Stomach (tissue), 9 donors: ENCODE measurements around the gene ANTXR1. TPM values are rescaled to one million over a fixed set of nuclear protein-coding genes. Genes with fewer than 3 reads are reported as not detected.

Source experiments
- DNase-seq, 2 donors: peaks; one replicate each; pipeline versions ENCODE4 v3.0.0 to v3.0.0-alpha.2; 2013 to 2019
- H3K27ac ChIP-seq, 5 donors: fragments of 200-600 bp in 4 of 5; sonication (generic) in 4 of 5; one replicate each; pipeline ENCODE4 v1.5.1; 2013 to 2019; ENCODE audit warnings: mild to moderate bottlenecking in 1 of 5, moderate library complexity in 1 of 5
- H3K27me3 ChIP-seq, 3 donors: fragments of 200-600 bp; sonication (generic); one replicate each; pipeline ENCODE4 v1.5.1; 2017 to 2019; ENCODE audit warnings: mixed run types in 1 of 3
- H3K36me3 ChIP-seq, 4 donors: fragments of 200-600 bp; sonication (generic); 1 replicate in 3 of 4; 2 replicates in 1 of 4; pipeline ENCODE4 v1.5.1; 2016 to 2019
- H3K4me1 ChIP-seq, 4 donors: fragments of 200-600 bp; sonication (generic); one replicate each; pipeline ENCODE4 v1.5.1; 2016 to 2019
- H3K4me3 ChIP-seq, 4 donors: fragments of 200-600 bp; sonication (generic) in 3 of 4; one replicate each; pipeline ENCODE4 v1.5.1; 2016 to 2019; ENCODE audit warnings: mild to moderate bottlenecking in 1 of 4
- H3K9me3 ChIP-seq, 4 donors: fragments of 200-600 bp; sonication (generic); one replicate each; pipeline ENCODE4 v1.5.1; 2016 to 2019
- EP300 ChIP-seq: sonication (generic); formaldehyde crosslinking; IDR thresholded peaks from one replicate; pipeline ENCODE4 v1.6.1; 2017; ENCODE audit warnings: antibody characterized with exemption
- POLR2A ChIP-seq, 4 donors: fragments of 450-650 bp; IDR thresholded peaks; one replicate each; pipeline ENCODE4 v1.6.1; 2016; ENCODE audit warnings: antibody characterized with exemption in 4 of 4, control low read depth in 2 of 4, mild to moderate bottlenecking in 1 of 4, moderate library complexity in 1 of 4
- POLR2AphosphoS5 ChIP-seq, 3 donors: sonication (generic); formaldehyde crosslinking; IDR thresholded peaks; one replicate each; pipeline ENCODE4 v1.6.1; 2016; ENCODE audit warnings: antibody characterized with exemption in 3 of 3
- WGBS, 5 donors: extraction: QIAGEN DNeasy Blood & Tissue Kit in 3 of 5; methylation state at CpG; one replicate each; pipeline versions ENCODE4 v1.1.5 to v1.1.7; 2013 to 2018; 5-methylcytosine and 5-hydroxymethylcytosine counted together
- intact Hi-C: fragments of 100-400 bp; cut with DNase I; formaldehyde crosslinking; loops from one replicate; pipeline ENCODE4 v1.15.1; 2023; ENCODE audit warnings: low total_unique reads
- polyA plus RNA-seq, 3 donors: library from polyadenylated mRNA; stranded (reverse); fragments of 200-250 nt; gene quantifications; one replicate each; pipeline ENCODE4 v1.2.3, GENCODE V29; 2013
- total RNA-seq, 5 donors: library from RNA; depleted of rRNA; stranded (reverse); fragments of >200 nt; gene quantifications; one replicate each; pipeline versions ENCODE4 v1.1.0 to v1.2.3, GENCODE V29; 2014 to 2016
- TF ChIP-seq, protein P1 (sequence below), 7 experiments: fragments of 450-650 bp in 4 of 7; fragments of 200-600 bp in 3 of 7; sonication (generic) in 3 of 7; IDR thresholded peaks; one replicate each; pipeline ENCODE4 v1.5.1; 2016 to 2019; ENCODE audit warnings: antibody characterized with exemption in 7 of 7, control low read depth in 2 of 7, mild to moderate bottlenecking in 1 of 7
- donor health status: healthy with polysubstance abuse.
- donor health status: Bipolar disorder and iron deficiency.
- donor health status: healthy.

The ANTXR1 gene
- total and polyA plus RNA-seq, 8 donors: 5.8 to 32.5 (median 13.7) TPM

- H3K9me3 ChIP-seq: no peaks in the 10 kb centered on the region
- TF ChIP-seq POLR2A (IDR thresholded peaks at IDR 0.05) (no peak), EP300 (no peak), POLR2AphosphoS5 (IDR thresholded peaks at IDR 0.05) (no peak)
- TF ChIP-seq, protein P1, sequence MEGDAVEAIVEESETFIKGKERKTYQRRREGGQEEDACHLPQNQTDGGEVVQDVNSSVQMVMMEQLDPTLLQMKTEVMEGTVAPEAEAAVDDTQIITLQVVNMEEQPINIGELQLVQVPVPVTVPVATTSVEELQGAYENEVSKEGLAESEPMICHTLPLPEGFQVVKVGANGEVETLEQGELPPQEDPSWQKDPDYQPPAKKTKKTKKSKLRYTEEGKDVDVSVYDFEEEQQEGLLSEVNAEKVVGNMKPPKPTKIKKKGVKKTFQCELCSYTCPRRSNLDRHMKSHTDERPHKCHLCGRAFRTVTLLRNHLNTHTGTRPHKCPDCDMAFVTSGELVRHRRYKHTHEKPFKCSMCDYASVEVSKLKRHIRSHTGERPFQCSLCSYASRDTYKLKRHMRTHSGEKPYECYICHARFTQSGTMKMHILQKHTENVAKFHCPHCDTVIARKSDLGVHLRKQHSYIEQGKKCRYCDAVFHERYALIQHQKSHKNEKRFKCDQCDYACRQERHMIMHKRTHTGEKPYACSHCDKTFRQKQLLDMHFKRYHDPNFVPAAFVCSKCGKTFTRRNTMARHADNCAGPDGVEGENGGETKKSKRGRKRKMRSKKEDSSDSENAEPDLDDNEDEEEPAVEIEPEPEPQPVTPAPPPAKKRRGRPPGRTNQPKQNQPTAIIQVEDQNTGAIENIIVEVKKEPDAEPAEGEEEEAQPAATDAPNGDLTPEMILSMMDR (IDR thresholded peaks at IDR 0.05): no peak
- no peak overlapping the region for H3K4me3 ChIP-seq
- no peak for DNase-seq
- H3K36me3 ChIP-seq: no peaks in the 10 kb centered on the region
- H3K27me3 ChIP-seq: no peaks in the 10 kb centered on the region
- intact Hi-C loops: no loop called here
- H3K4me1 ChIP-seq: peaks cover 0 to 9% (median 8%) of the 10 kb centered on the region in 4 donors
- WGBS, 5 donors: 92 to 100% (median 93%) methylated on average over 3 of the region's 3 CpGs
- H3K27ac ChIP-seq: peak overlapping the region in 4 of 5 donors; percentile 1 to 57 (median 20)
Measured at GRCh38 chr2:69088466-69088865, 75.5 kb downstream of the ANTXR1 start.

- H3K36me3 ChIP-seq: no peaks in the 10 kb centered on the region
- TF ChIP-seq POLR2AphosphoS5 (IDR thresholded peaks at IDR 0.05): peak in 1 of 3 donors; percentile 7
- TF ChIP-seq EP300: no peak
- no peak for DNase-seq
- no peaks in the 10 kb centered on the region for H3K27me3 ChIP-seq
- peak overlapping the region in 2 of 5 donors; percentile 10 to 57 for H3K27ac ChIP-seq
- H3K9me3 ChIP-seq: no peaks in the 10 kb centered on the region
- H3K4me1 ChIP-seq: peaks cover 0 to 3% (median under 1%) of the 10 kb centered on the region in 4 donors
- no peak overlapping the region for H3K4me3 ChIP-seq
- 67 to 79% (median 71%) methylated on average over 3 of the region's 3 CpGs for WGBS, 5 donors
- intact Hi-C loops: no loop called here
Measured at GRCh38 chr2:69089266-69089665, 76.3 kb downstream of the ANTXR1 start.

GRCh38 chr2:69089998-69090397 is 77.0 kb downstream of the ANTXR1 start:
- Histone ChIP-seq H3K9me3 (no peaks in the 10 kb centered on the region), H3K27ac (peak overlapping the region in 2 of 5 donors; percentile 10 to 35), H3K4me1 (peaks cover 0 to 3% (median 0%) of the 10 kb centered on the region in 4 donors), H3K27me3 (no peaks in the 10 kb centered on the region), H3K4me3 (no peak overlapping the region), H3K36me3 (no peaks in the 10 kb centered on the region)
- DNase-seq: no peak
- 79 to 94% (median 86%) methylated on average over 1 of the region's 1 CpG for WGBS, 5 donors
- intact Hi-C loops: no loop called here
- TF ChIP-seq EP300 (no peak), POLR2A (IDR thresholded peaks at IDR 0.05) (no peak), POLR2AphosphoS5 (IDR thresholded peaks at IDR 0.05) (no peak)
- TF ChIP-seq, protein P1 (IDR thresholded peaks at IDR 0.05): no peak

- intact Hi-C loops: no loop called here
- no peak overlapping the region for H3K4me3 ChIP-seq
- no peaks in the 10 kb centered on the region for H3K27me3 ChIP-seq
- TF ChIP-seq POLR2AphosphoS5 (IDR thresholded peaks at IDR 0.05): no peak
- H3K27ac ChIP-seq: no peak overlapping the region
- no peaks in the 10 kb centered on the region for H3K36me3 ChIP-seq
- H3K9me3 ChIP-seq: no peaks in the 10 kb centered on the region
- WGBS, 5 donors: 89 to 97% (median 93%) methylated on average over 6 of the region's 6 CpGs
- H3K4me1 ChIP-seq: peaks cover 0 to 3% (median 1%) of the 10 kb centered on the region in 4 donors
- DNase-seq: no peak
Measured at GRCh38 chr2:69090820-69091219, 77.8 kb downstream of the ANTXR1 start.

DNA sequence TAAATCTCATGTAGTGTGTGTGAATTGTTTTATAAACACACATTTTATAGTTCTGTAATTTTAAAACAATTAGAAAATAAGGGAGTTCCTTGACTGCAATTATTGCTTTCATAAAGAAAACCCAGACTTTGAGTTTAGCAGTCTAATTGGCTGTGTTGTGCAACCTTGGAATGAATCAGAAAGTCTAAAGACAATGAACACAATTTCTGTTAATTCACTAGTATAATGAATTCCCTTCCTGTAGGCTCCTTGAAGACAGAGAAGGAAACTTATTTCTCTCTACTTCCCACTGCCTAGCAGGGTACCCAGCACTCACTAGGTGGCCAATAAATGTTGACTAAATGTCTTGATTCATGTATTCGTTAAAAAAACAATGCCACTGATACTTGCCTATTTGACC is 79.9 kb downstream of the ANTXR1 start:
- Histone ChIP-seq H3K27me3 (no peaks in the 10 kb centered on the region), H3K27ac (no peak overlapping the region), H3K4me1 (peaks cover 0 to 13% (median 1%) of the 10 kb centered on the region in 4 donors), H3K36me3 (no peaks in the 10 kb centered on the region), H3K9me3 (no peaks in the 10 kb centered on the region), H3K4me3 (no peak overlapping the region)
- WGBS, 5 donors: 86 to 100% (median 97%) methylated on average over 1 of the region's 1 CpG
- intact Hi-C loops: no loop called here
- TF ChIP-seq EP300: no peak
- TF ChIP-seq, protein P1 (IDR thresholded peaks at IDR 0.05): no peak
- TF ChIP-seq POLR2AphosphoS5 (IDR thresholded peaks at IDR 0.05): no peak
- TF ChIP-seq POLR2A (IDR thresholded peaks at IDR 0.05): no peak
- DNase-seq: no peak
